GM03348 (cell line): ENCODE results near the gene DPF3.
A peak's percentile ranks its signal among the peaks of the same experiment; 100 is the strongest.

Experiments
- DNase-seq: peaks from one replicate; pipeline ENCODE4 v3.0.0; 2012; ENCODE audit warnings: low spot score

Gene DPF3

GRCh38 chr14:72679536-72680151 lies 214.3 kb downstream of the DPF3 start:
- no peak for DNase-seq

- DNase-seq: no peak
Measured at GRCh38 chr14:72679141-72679535, 214.8 kb downstream of the DPF3 start.

- DNase-seq: peak; percentile 45
Measured at GRCh38 chr14:72678356-72678755, 215.5 kb downstream of the DPF3 start.

- no peak for DNase-seq
Measured at GRCh38 chr14:72677664-72678063, 216.2 kb downstream of the DPF3 start.

GRCh38 chr14:72675126-72675525 lies 218.8 kb downstream of the DPF3 start:
- no peak for DNase-seq

GRCh38 chr14:72673179-72673578 lies 220.7 kb downstream of the DPF3 start:
- no peak for DNase-seq

GRCh38 chr14:72666610-72667009 lies 227.3 kb downstream of the DPF3 start:
- DNase-seq: peak; percentile 35

GRCh38 chr14:72665259-72665658 lies 228.6 kb downstream of the DPF3 start:
- peak; percentile 79 for DNase-seq

- DNase-seq: no peak
Measured at GRCh38 chr14:72664651-72665050, 229.2 kb downstream of the DPF3 start.

- DNase-seq: no peak
Measured at GRCh38 chr14:72663956-72664650, 229.8 kb downstream of the DPF3 start.

- DNase-seq: no peak
Measured at GRCh38 chr14:72663076-72663487, 230.8 kb downstream of the DPF3 start.

- no peak for DNase-seq
Measured at GRCh38 chr14:72662214-72662613, 231.7 kb downstream of the DPF3 start.

GRCh38 chr14:72657214-72657921 lies 236.5 kb downstream of the DPF3 start:
- no peak for DNase-seq

GRCh38 chr14:72653026-72653425 lies 240.9 kb downstream of the DPF3 start:
- DNase-seq: no peak

- no peak for DNase-seq
Measured at GRCh38 chr14:72652179-72652578, 241.7 kb downstream of the DPF3 start.

- DNase-seq: no peak
Measured at GRCh38 chr14:72651714-72652113, 242.2 kb downstream of the DPF3 start.

GRCh38 chr14:72651081-72651480 lies 242.8 kb downstream of the DPF3 start:
- DNase-seq: peak; percentile 31

GRCh38 chr14:72649603-72650227 lies 244.2 kb downstream of the DPF3 start:
- DNase-seq: no peak

- no peak for DNase-seq
Measured at GRCh38 chr14:72647782-72648181, 246.1 kb downstream of the DPF3 start.

GRCh38 chr14:72646861-72647528 lies 246.9 kb downstream of the DPF3 start:
- DNase-seq: peak; percentile 52

- DNase-seq: no peak
Measured at GRCh38 chr14:72645706-72646105, 248.2 kb downstream of the DPF3 start.
